ENCODE data around the gene BMERB1. TPM values are rescaled to one million over a fixed set of nuclear protein-coding genes. Genes with fewer than 3 reads are reported as not detected.

BMERB1 gene
- total RNA-seq, 1 donor = 57.2 TPM

DNA sequence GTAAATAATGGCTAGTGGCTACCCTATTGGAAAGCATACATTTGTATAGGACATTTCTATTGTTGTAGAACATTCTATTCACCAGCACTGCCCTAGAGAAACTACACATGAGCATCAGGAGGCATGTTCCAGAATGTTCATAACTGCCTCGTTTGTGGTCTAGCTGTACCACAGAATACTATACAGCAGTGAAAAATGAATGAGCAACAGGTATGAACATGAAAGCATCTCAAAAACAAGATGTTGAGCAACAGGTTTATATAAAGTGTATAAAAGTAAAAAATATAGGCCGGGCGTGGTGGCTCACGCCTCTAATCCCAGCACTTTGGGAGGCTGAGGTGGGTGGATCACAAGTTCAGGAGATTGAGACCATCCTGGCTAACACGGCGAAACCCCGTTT is 91.7 kb downstream of the BMERB1 start:
- Histone ChIP-seq H3K36me3 (ENCODE audit: insufficient read depth, low read length) (peaks cover 15% of the 10 kb centered on the region), H3K79me2 (ENCODE audit: insufficient read depth, low read length) (peaks cover 7% of the 10 kb centered on the region), H3K4me1 (ENCODE audit: insufficient read depth, low read length) (no peaks in the 10 kb centered on the region), H3K4me3 (ENCODE audit: insufficient read depth, low read length) (no peak overlapping the region), H3K27me3 (ENCODE audit: insufficient read depth, low read length) (no peaks in the 10 kb centered on the region), H3K27ac (ENCODE audit: low read depth, low read length) (no peak overlapping the region), H3K4me2 (ENCODE audit: insufficient read depth, low read length) (no peak overlapping the region), H2AFZ (ENCODE audit: low read length) (no peak overlapping the region), H3K9me3 (ENCODE audit: low read depth, low read length) (no peaks in the 10 kb centered on the region), H4K20me1 (ENCODE audit: insufficient read depth, low read length) (peaks cover 20% of the 10 kb centered on the region)
- DNase-seq (ENCODE audit: insufficient read length, low spot score, missing footprints) = no peak
- TF ChIP-seq, protein P1, sequence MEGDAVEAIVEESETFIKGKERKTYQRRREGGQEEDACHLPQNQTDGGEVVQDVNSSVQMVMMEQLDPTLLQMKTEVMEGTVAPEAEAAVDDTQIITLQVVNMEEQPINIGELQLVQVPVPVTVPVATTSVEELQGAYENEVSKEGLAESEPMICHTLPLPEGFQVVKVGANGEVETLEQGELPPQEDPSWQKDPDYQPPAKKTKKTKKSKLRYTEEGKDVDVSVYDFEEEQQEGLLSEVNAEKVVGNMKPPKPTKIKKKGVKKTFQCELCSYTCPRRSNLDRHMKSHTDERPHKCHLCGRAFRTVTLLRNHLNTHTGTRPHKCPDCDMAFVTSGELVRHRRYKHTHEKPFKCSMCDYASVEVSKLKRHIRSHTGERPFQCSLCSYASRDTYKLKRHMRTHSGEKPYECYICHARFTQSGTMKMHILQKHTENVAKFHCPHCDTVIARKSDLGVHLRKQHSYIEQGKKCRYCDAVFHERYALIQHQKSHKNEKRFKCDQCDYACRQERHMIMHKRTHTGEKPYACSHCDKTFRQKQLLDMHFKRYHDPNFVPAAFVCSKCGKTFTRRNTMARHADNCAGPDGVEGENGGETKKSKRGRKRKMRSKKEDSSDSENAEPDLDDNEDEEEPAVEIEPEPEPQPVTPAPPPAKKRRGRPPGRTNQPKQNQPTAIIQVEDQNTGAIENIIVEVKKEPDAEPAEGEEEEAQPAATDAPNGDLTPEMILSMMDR (IDR thresholded peaks at IDR 0.05; ENCODE audit: extremely low read depth, low read depth, low read length) = no peak

DNA sequence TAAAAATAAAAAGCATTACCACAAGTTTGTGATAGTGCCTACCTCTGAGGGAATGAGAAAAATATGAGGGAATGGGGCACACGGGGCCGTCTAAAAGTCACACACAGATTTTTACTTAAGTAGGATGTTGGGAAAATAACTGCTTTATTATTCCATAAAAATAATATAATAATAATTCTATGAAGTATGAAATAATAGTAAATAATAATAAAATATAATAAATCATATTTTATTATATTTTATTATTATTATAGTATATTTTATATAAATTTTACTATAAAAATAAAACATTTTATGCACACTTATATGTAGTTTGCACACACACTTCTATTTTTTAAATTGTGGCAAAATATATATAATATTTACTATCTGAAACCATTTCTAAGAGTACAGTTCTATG is 92.3 kb downstream of the BMERB1 start:
- Histone ChIP-seq H2AFZ (ENCODE audit: low read length) (no peak overlapping the region), H3K9me3 (ENCODE audit: low read depth, low read length) (no peaks in the 10 kb centered on the region), H3K4me3 (ENCODE audit: insufficient read depth, low read length) (no peak overlapping the region), H3K79me2 (ENCODE audit: insufficient read depth, low read length) (peaks cover 7% of the 10 kb centered on the region), H3K4me2 (ENCODE audit: insufficient read depth, low read length) (no peak overlapping the region), H3K27me3 (ENCODE audit: insufficient read depth, low read length) (no peaks in the 10 kb centered on the region), H3K4me1 (ENCODE audit: insufficient read depth, low read length) (no peaks in the 10 kb centered on the region), H3K36me3 (ENCODE audit: insufficient read depth, low read length) (peaks cover 12% of the 10 kb centered on the region), H4K20me1 (ENCODE audit: insufficient read depth, low read length) (peaks cover 18% of the 10 kb centered on the region), H3K27ac (ENCODE audit: low read depth, low read length) (no peak overlapping the region)
- no peak for DNase-seq (ENCODE audit: insufficient read length, low spot score, missing footprints)
- TF ChIP-seq, protein P1 (IDR thresholded peaks at IDR 0.05; ENCODE audit: extremely low read depth, low read depth, low read length) = no peak

DNA sequence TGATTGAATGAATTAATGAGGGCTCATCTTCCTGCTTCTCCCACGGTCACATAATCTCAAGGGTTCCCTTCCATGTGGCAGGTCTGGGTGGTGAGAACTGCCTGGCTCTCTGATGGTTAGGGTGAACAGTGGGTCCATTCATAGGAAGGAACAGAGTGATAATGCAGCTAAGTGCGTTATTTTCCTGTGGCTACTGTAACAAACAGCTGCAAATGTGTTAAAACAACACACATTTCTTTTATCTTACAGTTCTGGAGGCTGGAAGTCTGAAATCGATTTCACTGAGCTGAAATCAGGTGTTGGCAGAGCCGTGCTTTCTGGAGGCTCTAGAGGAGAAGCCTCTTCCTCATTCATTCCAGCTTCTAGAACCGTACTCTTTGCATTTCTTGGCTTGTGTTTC is 95.3 kb downstream of the BMERB1 start:
- Histone ChIP-seq H3K4me2 (ENCODE audit: insufficient read depth, low read length) (no peak overlapping the region), H4K20me1 (ENCODE audit: insufficient read depth, low read length) (peaks cover 12% of the 10 kb centered on the region), H2AFZ (ENCODE audit: low read length) (no peak overlapping the region), H3K27me3 (ENCODE audit: insufficient read depth, low read length) (no peaks in the 10 kb centered on the region), H3K4me3 (ENCODE audit: insufficient read depth, low read length) (no peak overlapping the region), H3K9me3 (ENCODE audit: low read depth, low read length) (no peaks in the 10 kb centered on the region), H3K36me3 (ENCODE audit: insufficient read depth, low read length) (peaks cover 12% of the 10 kb centered on the region), H3K79me2 (ENCODE audit: insufficient read depth, low read length) (no peaks in the 10 kb centered on the region), H3K27ac (ENCODE audit: low read depth, low read length) (no peak overlapping the region), H3K4me1 (ENCODE audit: insufficient read depth, low read length) (no peaks in the 10 kb centered on the region)
- TF ChIP-seq, protein P1 (IDR thresholded peaks at IDR 0.05; ENCODE audit: extremely low read depth, low read depth, low read length) = no peak
- no peak for DNase-seq (ENCODE audit: insufficient read length, low spot score, missing footprints)

DNA sequence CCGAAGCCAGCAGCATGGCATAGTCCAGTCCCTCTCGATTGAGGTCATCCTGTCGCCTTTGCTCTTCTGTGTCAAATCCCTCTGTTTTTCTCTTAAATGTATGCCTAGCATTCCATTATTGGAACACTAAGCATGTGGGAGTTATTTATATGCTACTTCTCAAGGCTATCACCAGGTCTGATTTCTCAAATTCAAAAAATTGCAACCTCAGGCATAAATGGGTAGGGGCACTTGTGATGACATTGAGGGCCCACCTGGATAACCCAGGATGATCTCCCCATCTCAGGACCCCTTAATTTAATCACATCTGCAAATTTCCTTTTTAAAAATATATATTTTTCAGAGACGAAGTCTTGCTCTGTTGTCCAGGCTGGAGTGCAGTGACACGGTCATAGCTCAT is 95.7 kb downstream of the BMERB1 start:
- Histone ChIP-seq H3K4me3 (ENCODE audit: insufficient read depth, low read length) (no peak overlapping the region), H3K4me1 (ENCODE audit: insufficient read depth, low read length) (no peaks in the 10 kb centered on the region), H3K9me3 (ENCODE audit: low read depth, low read length) (no peaks in the 10 kb centered on the region), H3K79me2 (ENCODE audit: insufficient read depth, low read length) (no peaks in the 10 kb centered on the region), H2AFZ (ENCODE audit: low read length) (no peak overlapping the region), H3K27me3 (ENCODE audit: insufficient read depth, low read length) (no peaks in the 10 kb centered on the region), H4K20me1 (ENCODE audit: insufficient read depth, low read length) (peaks cover 10% of the 10 kb centered on the region), H3K4me2 (ENCODE audit: insufficient read depth, low read length) (no peak overlapping the region), H3K27ac (ENCODE audit: low read depth, low read length) (no peak overlapping the region), H3K36me3 (ENCODE audit: insufficient read depth, low read length) (peaks cover 8% of the 10 kb centered on the region)
- TF ChIP-seq, protein P1 (IDR thresholded peaks at IDR 0.05; ENCODE audit: extremely low read depth, low read depth, low read length) = no peak
- no peak for DNase-seq (ENCODE audit: insufficient read length, low spot score, missing footprints)

All from osteoblast (primary cell).